ENCODE measurements around the gene HNRNPC. TPM values are rescaled to one million over a fixed set of nuclear protein-coding genes. Genes with fewer than 3 reads are reported as not detected.

Gene HNRNPC
- total and polyA plus RNA-seq, 2 donors (not counting 1 experiment from before 2014, with no cell fraction given): 543 to 885 TPM

GRCh38 chr14:21192875-21193535, 76.2 kb downstream of the HNRNPC start:
- H3K4me1 ChIP-seq (ENCODE audit: control insufficient read depth, extremely low read depth, insufficient read depth, low read length): no peaks in the 10 kb centered on the region
- H3K27me3 ChIP-seq (ENCODE audit: control insufficient read depth, insufficient read depth, low read length): no peaks in the 10 kb centered on the region
- no peaks in the 10 kb centered on the region for H3K36me3 ChIP-seq (ENCODE audit: control insufficient read depth, insufficient read depth, low read length)
- no peak overlapping the region for H3K27ac ChIP-seq (ENCODE audit: insufficient read depth, low read length)
- no peaks in the 10 kb centered on the region for H4K20me1 ChIP-seq (ENCODE audit: control insufficient read depth, extremely low read depth, insufficient read depth, low read length)
- no peak for TF ChIP-seq EZH2 (IDR thresholded peaks at IDR 0.05; ENCODE audit: low read length, missing control alignments)
- no peak for TF ChIP-seq CTCF (conservative IDR thresholded peaks at IDR 0.05 in 1 of 2, IDR thresholded peaks at IDR 0.05 in 1 of 2; ENCODE audit: low read depth in 1 of 2, low read length in 2 of 2)
- no peak overlapping the region for H3K4me3 ChIP-seq (replicated peaks in 1 of 4; ENCODE audit: control extremely low read depth in 1 of 4, insufficient read depth in 1 of 4, low read depth in 3 of 4, low read length in 4 of 4)
- no peaks in the 10 kb centered on the region for H3K9me3 ChIP-seq (ENCODE audit: control insufficient read depth, insufficient read depth, low read depth, low read length)
- H3K79me2 ChIP-seq (ENCODE audit: control insufficient read depth, insufficient read depth, low read length): no peaks in the 10 kb centered on the region
- no peak overlapping the region for H3K9ac ChIP-seq (ENCODE audit: insufficient read depth, low read length)
- no peak overlapping the region for H3K4me2 ChIP-seq (ENCODE audit: extremely low read depth, insufficient read depth, low read length)
- DNase-seq (ENCODE audit: low read depth in 2 of 2): peak in 1 of 2 donors; percentile 51
- no peak overlapping the region for H2AFZ ChIP-seq (ENCODE audit: low read length)

- TF ChIP-seq EZH2 (IDR thresholded peaks at IDR 0.05; ENCODE audit: low read length, missing control alignments): no peak
- TF ChIP-seq CTCF (conservative IDR thresholded peaks at IDR 0.05 in 1 of 2, IDR thresholded peaks at IDR 0.05 in 1 of 2; ENCODE audit: low read depth in 1 of 2, low read length in 2 of 2): no peak
- H3K4me3 ChIP-seq (replicated peaks in 1 of 4; ENCODE audit: control extremely low read depth in 1 of 4, insufficient read depth in 1 of 4, low read depth in 3 of 4, low read length in 4 of 4): peak overlapping the region in 3 of 4 experiments; percentile 19 to 46 (median 28)
- peak overlapping the region; percentile 80 for H3K4me2 ChIP-seq (ENCODE audit: extremely low read depth, insufficient read depth, low read length)
- H3K9me3 ChIP-seq (ENCODE audit: control insufficient read depth, insufficient read depth, low read depth, low read length): no peaks in the 10 kb centered on the region
- DNase-seq (ENCODE audit: low read depth in 2 of 2): no peak
- no peaks in the 10 kb centered on the region for H3K27me3 ChIP-seq (ENCODE audit: control insufficient read depth, insufficient read depth, low read length)
- no peaks in the 10 kb centered on the region for H3K4me1 ChIP-seq (ENCODE audit: control insufficient read depth, extremely low read depth, insufficient read depth, low read length)
- H3K36me3 ChIP-seq (ENCODE audit: control insufficient read depth, insufficient read depth, low read length): no peaks in the 10 kb centered on the region
- H3K9ac ChIP-seq (ENCODE audit: insufficient read depth, low read length): no peak overlapping the region
- H2AFZ ChIP-seq (ENCODE audit: low read length): no peak overlapping the region
- H3K79me2 ChIP-seq (ENCODE audit: control insufficient read depth, insufficient read depth, low read length): no peaks in the 10 kb centered on the region
- no peaks in the 10 kb centered on the region for H4K20me1 ChIP-seq (ENCODE audit: control insufficient read depth, extremely low read depth, insufficient read depth, low read length)
- H3K27ac ChIP-seq (ENCODE audit: insufficient read depth, low read length): no peak overlapping the region
Measured at GRCh38 chr14:21192447-21192822, 76.8 kb downstream of the HNRNPC start.

GRCh38 chr14:21191809-21192446, 77.3 kb downstream of the HNRNPC start:
- Histone ChIP-seq H4K20me1 (ENCODE audit: control insufficient read depth, extremely low read depth, insufficient read depth, low read length) (no peaks in the 10 kb centered on the region), H3K36me3 (ENCODE audit: control insufficient read depth, insufficient read depth, low read length) (no peaks in the 10 kb centered on the region), H3K79me2 (ENCODE audit: control insufficient read depth, insufficient read depth, low read length) (no peaks in the 10 kb centered on the region), H3K27ac (ENCODE audit: insufficient read depth, low read length) (no peak overlapping the region), H3K9ac (ENCODE audit: insufficient read depth, low read length) (no peak overlapping the region), H3K4me3 (replicated peaks in 1 of 4; ENCODE audit: control extremely low read depth in 1 of 4, insufficient read depth in 1 of 4, low read depth in 3 of 4, low read length in 4 of 4) (peak overlapping the region; percentile 28 to 46 (median 37)), H3K9me3 (ENCODE audit: control insufficient read depth, insufficient read depth, low read depth, low read length) (no peaks in the 10 kb centered on the region), H3K4me1 (ENCODE audit: control insufficient read depth, extremely low read depth, insufficient read depth, low read length) (no peaks in the 10 kb centered on the region), H3K4me2 (ENCODE audit: extremely low read depth, insufficient read depth, low read length) (peak overlapping the region; percentile 80), H3K27me3 (ENCODE audit: control insufficient read depth, insufficient read depth, low read length) (no peaks in the 10 kb centered on the region), H2AFZ (ENCODE audit: low read length) (peak overlapping the region; percentile 84)
- DNase-seq (ENCODE audit: low read depth in 2 of 2): peak; percentile 29 to 42
- TF ChIP-seq EZH2 (IDR thresholded peaks at IDR 0.05; ENCODE audit: low read length, missing control alignments): no peak
- no peak for TF ChIP-seq CTCF (conservative IDR thresholded peaks at IDR 0.05 in 1 of 2, IDR thresholded peaks at IDR 0.05 in 1 of 2; ENCODE audit: low read depth in 1 of 2, low read length in 2 of 2)

Data from fibroblast of lung (primary cell).